Right cardiac atrium (tissue), 5 donors: ENCODE data around the gene PALLD. TPM values are rescaled to one million over a fixed set of nuclear protein-coding genes. Genes with fewer than 3 reads are reported as not detected.

Source experiments
- ATAC-seq, 2 donors: fragments of 200-7000 bp; cut with Tn5 transposase; one replicate each; pipeline versions ENCODE4 v1.8.0 to v1.9.1; 2020; ENCODE audit warnings: moderate library complexity in 2 of 2, mild to moderate bottlenecking in 1 of 2
- DNase-seq, 3 donors: peaks; one replicate each; pipeline ENCODE4 v3.0.0-alpha.2; 2020
- H3K27ac ChIP-seq: one replicate; pipeline ENCODE4 v1.5.1; 2013; ENCODE audit warnings: mild to moderate bottlenecking, low read length, control low read depth, moderate library complexity
- H3K27me3 ChIP-seq: one replicate; pipeline ENCODE4 v1.6.1; 2013; ENCODE audit not compliant: control insufficient read depth, insufficient read depth
- H3K4me1 ChIP-seq: one replicate; pipeline ENCODE4 v1.6.1; 2013; ENCODE audit warnings: low read length; ENCODE audit not compliant: control insufficient read depth, insufficient read depth
- H3K4me3 ChIP-seq: one replicate; pipeline ENCODE4 v1.5.1; 2013; ENCODE audit warnings: low read length, control low read depth
- H3K9me3 ChIP-seq: one replicate; pipeline ENCODE4 v1.6.1; 2013; ENCODE audit warnings: low read length; ENCODE audit not compliant: control insufficient read depth
- WGBS: extraction: QIAGEN DNeasy Blood & Tissue Kit; methylation state at CpG from one replicate; pipeline ENCODE4 v1.1.7; 2013; 5-methylcytosine and 5-hydroxymethylcytosine counted together
- intact Hi-C, 4 donors: fragments of 100-400 bp; cut with DNase I; formaldehyde crosslinking; loops; one replicate each; pipeline versions ENCODE4 v1.11.0 to v1.14.0; 2022 to 2023
- polyA plus RNA-seq: library from polyadenylated mRNA; stranded (reverse); fragments of 200-250 nt; gene quantifications from one replicate; pipeline ENCODE4 v1.2.3, GENCODE V29; 2013
- total RNA-seq, 4 donors: library from RNA; stranded (reverse); fragmentation: NEBNext Ultra II Directional; extraction: Animal tissue kit (Norgen Biotek cat#: 25700); gene quantifications; one replicate each; pipeline ENCODE4 v1.2.1, GENCODE V29; 2021
- donor health status: healthy with polysubstance abuse.
- donor health status: DM: no; HTN: yes; CAD: no.
- donor health status: DM: no; HTN: no; CAD: no.
- donor health status: DM: no; HTN: yes; CAD: no; lungs with severe emphysema.
- donor health status: DM: yes; HTN: yes; CAD: no.

Gene PALLD
- total and polyA plus RNA-seq, 5 donors, result 233 to 1,069 (median 717) TPM

DNA sequence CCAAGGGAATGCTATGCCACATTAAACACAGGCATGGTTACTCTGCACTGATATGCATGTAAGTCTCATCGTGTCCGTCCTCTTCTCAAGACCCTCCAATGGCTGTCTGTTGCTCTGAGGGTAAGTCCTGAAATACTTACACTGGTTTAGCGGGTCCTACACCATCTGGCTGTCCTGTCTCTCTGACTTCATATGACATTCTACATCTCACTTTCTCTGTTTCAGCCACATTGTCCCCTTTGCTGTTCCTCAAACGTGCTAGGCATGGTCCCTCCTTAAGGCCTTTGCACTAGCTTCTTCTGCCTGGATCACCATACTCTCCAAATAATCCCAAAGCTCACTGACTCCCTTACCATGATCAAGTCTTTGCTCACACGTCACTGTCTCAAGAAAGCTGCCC, 131.4 kb downstream of the PALLD start:
- intact Hi-C loops, result no loop called here
- no peak overlapping the region for H3K4me3 ChIP-seq
- H3K27ac ChIP-seq, result no peak overlapping the region
- H3K27me3 ChIP-seq, result no peaks in the 10 kb centered on the region
- 88% methylated on average over 5 of the region's 5 CpGs for WGBS
- peaks cover 4% of the 10 kb centered on the region for H3K4me1 ChIP-seq
- ATAC-seq (no peak), DNase-seq (no peak)
- H3K9me3 ChIP-seq, result no peaks in the 10 kb centered on the region

DNA sequence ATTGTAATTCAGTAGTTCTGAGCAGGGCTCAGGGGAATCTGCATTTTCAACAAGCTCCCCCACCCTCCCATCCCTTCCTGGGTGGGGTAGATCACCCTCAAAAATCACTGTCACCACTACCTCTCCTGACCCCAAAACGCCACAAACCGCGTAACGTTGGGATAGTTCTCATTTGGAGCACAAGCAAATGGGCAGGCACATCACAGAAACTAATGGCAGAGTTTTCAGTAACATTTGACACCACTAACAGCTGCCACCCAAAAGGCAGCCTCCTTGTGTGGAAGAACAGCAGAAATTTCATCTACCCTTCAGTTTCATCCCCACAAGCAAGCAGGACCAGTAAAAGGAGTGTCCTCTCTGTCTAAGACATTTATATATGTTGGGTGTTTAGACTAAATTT, 132.7 kb downstream of the PALLD start:
- ATAC-seq (no peak), DNase-seq (no peak)
- H3K9me3 ChIP-seq, result no peaks in the 10 kb centered on the region
- H3K4me3 ChIP-seq, result no peak overlapping the region
- no peaks in the 10 kb centered on the region for H3K27me3 ChIP-seq
- 87% methylated on average over 4 of the region's 4 CpGs for WGBS
- no peak overlapping the region for H3K27ac ChIP-seq
- peaks cover 7% of the 10 kb centered on the region for H3K4me1 ChIP-seq
- intact Hi-C loops, result no loop called here

DNA sequence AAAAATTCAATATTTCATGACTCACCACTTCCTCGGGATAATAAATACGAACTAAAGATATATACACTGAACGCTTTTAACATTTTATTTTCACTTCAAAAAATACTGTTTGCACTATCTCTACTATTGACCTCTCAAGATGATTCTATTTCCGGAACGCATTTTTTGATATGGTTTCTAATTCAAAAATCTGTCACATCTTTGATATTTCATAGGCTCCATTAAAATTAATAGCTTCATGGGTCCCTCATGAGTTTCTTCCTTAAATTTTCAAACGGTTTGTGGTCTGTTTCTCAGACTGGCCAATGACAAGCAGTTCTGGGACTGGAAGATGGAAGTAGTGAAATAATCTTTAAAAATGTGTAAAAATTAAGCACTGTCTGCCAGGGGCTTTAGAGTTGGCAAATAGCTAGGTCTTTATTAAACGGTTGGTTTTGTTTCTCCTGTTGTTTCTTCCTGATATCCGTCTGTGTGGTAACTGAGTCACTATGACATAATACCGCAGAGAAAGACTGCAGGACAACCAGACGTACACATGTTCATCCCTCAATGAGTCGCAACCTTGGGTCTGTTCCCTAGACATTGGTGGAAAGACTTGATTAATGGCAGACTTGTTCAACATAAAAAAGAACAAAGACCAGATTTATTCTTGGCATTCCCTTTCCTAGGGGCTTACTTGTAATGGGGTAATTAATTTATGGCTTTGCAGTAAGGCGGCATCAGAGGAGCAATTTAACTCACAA, 133.8 kb downstream of the PALLD start:
- DNase-seq (no peak), ATAC-seq (no peak)
- no peaks in the 10 kb centered on the region for H3K27me3 ChIP-seq
- H3K4me3 ChIP-seq, result peak overlapping the region; percentile 60
- no peaks in the 10 kb centered on the region for H3K9me3 ChIP-seq
- WGBS, result 65% methylated on average over 12 of the region's 12 CpGs
- peaks cover 7% of the 10 kb centered on the region for H3K4me1 ChIP-seq
- no peak overlapping the region for H3K27ac ChIP-seq
- intact Hi-C loops, result loop anchor here in 2 of 4 donors (10.0 kb wide), 1 partner anchor 46 kb away; no protein-coding TSS in a partner anchor

DNA sequence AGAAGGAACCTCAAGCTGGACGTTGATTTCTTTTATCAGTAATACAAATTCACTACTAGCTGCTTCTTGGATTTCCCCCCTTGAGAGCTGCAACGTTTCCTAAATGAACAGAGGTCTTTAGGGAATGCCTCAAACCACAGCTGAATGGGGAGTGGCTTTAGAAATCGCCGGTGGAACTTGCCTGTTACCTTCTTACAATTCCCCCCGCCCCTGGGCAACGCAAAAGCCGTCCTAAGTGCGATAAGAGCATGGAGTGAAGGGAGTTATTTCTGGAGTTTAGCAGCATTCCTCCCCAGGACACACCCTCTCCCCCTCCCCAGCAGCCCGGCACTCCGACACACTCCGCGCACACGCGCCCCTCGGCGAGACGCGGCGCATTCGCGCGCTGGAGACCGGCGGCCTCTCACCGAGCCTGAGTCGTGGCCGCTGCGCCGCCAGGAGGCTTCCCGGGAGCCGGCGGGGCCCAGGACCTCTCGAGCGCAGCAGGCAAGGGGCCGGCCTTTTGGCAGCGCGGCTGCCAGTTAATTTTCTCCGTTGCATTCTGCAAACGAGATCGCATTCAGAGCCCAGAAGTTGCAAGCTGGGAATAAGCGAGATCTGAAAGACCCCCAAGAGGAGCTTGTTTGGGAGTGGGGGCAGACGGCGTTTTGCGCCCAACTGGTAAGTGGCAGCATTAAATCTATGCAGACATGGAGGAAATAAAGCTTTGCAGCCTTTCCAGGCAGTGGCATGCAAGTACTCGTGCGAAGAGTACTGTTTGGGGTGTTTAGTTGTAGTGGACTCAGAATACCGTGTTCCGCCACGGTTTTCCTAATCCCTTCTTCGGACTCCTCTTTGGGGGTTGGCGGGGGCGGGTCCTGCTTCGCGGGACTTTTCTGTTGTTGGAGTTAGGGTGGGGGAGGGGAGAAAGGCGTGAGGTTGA, 134.7 kb downstream of the PALLD start:
- Histone ChIP-seq H3K4me1 (peaks cover 7% of the 10 kb centered on the region), H3K9me3 (no peaks in the 10 kb centered on the region), H3K27me3 (no peaks in the 10 kb centered on the region), H3K27ac (peak overlapping the region; percentile 80), H3K4me3 (peak overlapping the region; percentile 60)
- peak; percentile 88 to 92 for ATAC-seq
- intact Hi-C loops, result loop anchor here in 2 of 4 donors (10.0 kb wide), 1 partner anchor 47 kb away; no protein-coding TSS in a partner anchor
- under 1% methylated on average over 55 of the region's 55 CpGs for WGBS
- peak; percentile 61 to 87 (median 86) for DNase-seq

DNA sequence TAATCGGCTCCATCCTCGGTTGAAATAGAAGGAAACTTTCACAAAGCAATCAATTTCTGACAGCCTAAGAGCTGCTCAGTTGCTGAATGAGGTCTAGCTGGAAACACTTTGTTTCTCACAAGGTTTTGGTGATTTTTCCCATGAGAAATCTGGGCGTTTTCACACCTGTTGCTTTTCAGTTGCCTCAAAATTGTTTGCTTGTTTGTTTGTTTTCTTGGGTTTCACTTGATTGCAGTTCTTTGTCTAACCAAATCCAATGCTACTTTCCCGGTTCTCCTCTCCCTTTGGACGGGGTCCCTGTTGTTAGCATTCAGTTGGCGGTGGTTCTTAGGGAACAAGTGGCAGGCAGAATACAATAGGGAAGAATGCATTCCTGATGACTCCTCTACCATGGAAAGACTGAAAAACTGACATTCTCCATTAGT, 135.5 kb downstream of the PALLD start:
- DNase-seq (no peak), ATAC-seq (no peak)
- no peaks in the 10 kb centered on the region for H3K9me3 ChIP-seq
- peak overlapping the region; percentile 60 for H3K4me3 ChIP-seq
- intact Hi-C loops, result loop anchor here in 2 of 4 donors (10.0 kb wide), 1 partner anchor 48 kb away; no protein-coding TSS in a partner anchor
- H3K27me3 ChIP-seq, result no peaks in the 10 kb centered on the region
- H3K4me1 ChIP-seq, result peaks cover 11% of the 10 kb centered on the region
- H3K27ac ChIP-seq, result peak overlapping the region; percentile 30
- 5% methylated on average over 6 of the region's 6 CpGs for WGBS

DNA sequence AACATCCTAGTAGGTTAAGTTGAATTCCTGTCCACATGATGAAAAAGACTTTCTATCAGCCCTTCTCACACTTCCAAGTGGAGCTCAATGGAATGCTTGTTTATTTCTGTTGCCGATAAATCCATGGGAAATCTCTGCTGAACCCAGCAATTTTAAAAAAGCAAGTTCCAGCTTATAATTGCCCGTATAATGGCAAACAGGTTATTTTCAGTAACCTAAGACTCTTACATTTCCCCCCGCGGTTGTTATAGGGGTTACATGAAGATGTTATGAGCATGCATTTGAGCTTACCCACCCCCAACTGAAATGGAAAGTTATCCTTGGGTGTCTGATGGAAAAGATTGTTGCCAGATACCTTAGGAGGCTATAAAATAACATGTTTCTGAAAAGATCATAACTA, 136.2 kb downstream of the PALLD start:
- Histone ChIP-seq H3K27me3 (no peaks in the 10 kb centered on the region), H3K27ac (peak overlapping the region; percentile 54), H3K4me1 (peaks cover 11% of the 10 kb centered on the region), H3K4me3 (peak overlapping the region; percentile 30), H3K9me3 (no peaks in the 10 kb centered on the region)
- WGBS, result 23% methylated on average over 4 of the region's 4 CpGs
- intact Hi-C loops, result loop anchor here in 2 of 4 donors (10.0 kb wide), 1 partner anchor 48 kb away; no protein-coding TSS in a partner anchor
- DNase-seq, result no peak
- ATAC-seq, result no peak

DNA sequence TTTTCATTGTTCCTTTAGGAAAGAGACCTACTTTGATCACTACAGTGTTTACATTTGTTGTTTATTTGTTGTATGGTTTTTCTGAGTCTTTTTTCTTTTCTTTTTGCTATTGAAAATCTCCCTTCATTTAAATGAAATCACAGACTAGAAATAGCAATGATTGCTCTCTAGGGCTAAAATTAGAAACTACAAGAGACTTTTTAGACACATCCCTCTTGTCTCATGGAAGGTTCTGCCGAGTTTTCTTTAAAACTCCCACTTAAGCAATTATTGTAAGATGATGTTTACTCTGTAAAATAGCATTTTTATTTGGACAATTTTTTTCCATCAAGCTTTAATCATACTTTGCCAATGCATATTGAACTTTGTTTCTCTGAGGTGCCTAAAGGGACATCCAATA, 136.6 kb downstream of the PALLD start:
- H3K4me1 ChIP-seq, result peaks cover 11% of the 10 kb centered on the region
- ATAC-seq (no peak), DNase-seq (no peak)
- intact Hi-C loops, result loop anchor here in 2 of 4 donors (10.0 kb wide), 1 partner anchor 49 kb away; no protein-coding TSS in a partner anchor
- no peaks in the 10 kb centered on the region for H3K9me3 ChIP-seq
- WGBS, result 16% methylated on average over 1 of the region's 1 CpG
- no peak overlapping the region for H3K27ac ChIP-seq
- H3K4me3 ChIP-seq, result no peak overlapping the region
- H3K27me3 ChIP-seq, result no peaks in the 10 kb centered on the region

DNA sequence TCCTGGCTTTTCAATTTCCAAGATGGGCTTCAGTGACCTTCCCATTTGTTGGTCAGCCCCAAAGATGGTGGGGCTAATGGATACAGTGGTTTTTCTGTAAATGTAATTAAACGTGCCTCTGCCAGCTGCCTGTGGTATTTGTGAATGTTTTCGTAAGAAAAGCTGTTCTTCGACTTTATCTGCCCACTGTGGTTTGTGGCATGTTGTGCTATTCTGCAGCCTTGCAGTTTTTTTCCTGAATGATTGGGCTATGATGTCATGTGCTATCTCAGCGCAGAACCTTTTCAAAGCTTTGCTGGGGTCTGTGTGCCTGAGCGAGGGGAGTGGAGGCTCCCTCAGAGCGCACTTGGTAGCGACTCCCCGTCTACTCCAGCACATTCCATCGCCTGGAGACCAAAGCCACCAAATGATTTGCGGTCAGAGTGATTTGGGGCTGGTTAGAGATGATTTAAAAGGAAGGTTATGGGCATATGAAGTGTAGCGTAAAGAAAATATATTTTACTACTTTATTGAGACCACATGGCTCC, 137.5 kb downstream of the PALLD start:
- H3K27ac ChIP-seq, result peak overlapping the region; percentile 85

DNA sequence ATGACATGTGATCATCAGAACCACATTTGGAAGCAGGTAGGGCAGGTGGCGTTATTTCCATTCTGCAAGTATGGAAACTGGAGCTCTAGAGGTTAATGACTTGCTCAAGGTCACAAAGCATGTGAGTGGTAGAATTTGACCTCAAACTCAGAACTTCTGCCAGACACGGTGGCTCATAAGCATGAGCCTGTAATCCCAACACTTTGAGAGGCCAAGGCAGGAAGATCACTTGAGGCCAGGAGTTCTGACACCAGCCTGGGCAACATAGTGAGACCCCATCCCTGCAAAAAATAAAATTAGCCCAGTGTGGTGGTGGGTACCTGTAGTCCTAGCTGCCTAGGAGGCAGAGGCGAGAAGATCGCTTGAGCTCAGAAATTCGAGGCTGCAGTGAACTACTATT, 139.2 kb downstream of the PALLD start:
- no peak for ATAC-seq
- no peak overlapping the region for H3K4me3 ChIP-seq
- no peaks in the 10 kb centered on the region for H3K27me3 ChIP-seq
- WGBS, result 82% methylated on average over 5 of the region's 5 CpGs
- no peaks in the 10 kb centered on the region for H3K9me3 ChIP-seq
- H3K27ac ChIP-seq, result peak overlapping the region; percentile 20
- H3K4me1 ChIP-seq, result peaks cover 11% of the 10 kb centered on the region
- intact Hi-C loops, result loop anchor here in 2 of 4 donors (10.0 kb wide), 1 partner anchor 51 kb away; no protein-coding TSS in a partner anchor
- DNase-seq, result no peak

More for the DNA sequence above, 137.5 kb downstream of the PALLD start:
- Histone ChIP-seq H3K4me1 (peaks cover 11% of the 10 kb centered on the region), H3K4me3 (no peak overlapping the region), H3K9me3 (no peaks in the 10 kb centered on the region), H3K27me3 (no peaks in the 10 kb centered on the region)
- intact Hi-C loops, result loop anchor here in 2 of 4 donors (10.0 kb wide), 1 partner anchor 50 kb away; no protein-coding TSS in a partner anchor
- no peak for DNase-seq
- ATAC-seq, result no peak
- 30% methylated on average over 11 of the region's 11 CpGs for WGBS

DNA sequence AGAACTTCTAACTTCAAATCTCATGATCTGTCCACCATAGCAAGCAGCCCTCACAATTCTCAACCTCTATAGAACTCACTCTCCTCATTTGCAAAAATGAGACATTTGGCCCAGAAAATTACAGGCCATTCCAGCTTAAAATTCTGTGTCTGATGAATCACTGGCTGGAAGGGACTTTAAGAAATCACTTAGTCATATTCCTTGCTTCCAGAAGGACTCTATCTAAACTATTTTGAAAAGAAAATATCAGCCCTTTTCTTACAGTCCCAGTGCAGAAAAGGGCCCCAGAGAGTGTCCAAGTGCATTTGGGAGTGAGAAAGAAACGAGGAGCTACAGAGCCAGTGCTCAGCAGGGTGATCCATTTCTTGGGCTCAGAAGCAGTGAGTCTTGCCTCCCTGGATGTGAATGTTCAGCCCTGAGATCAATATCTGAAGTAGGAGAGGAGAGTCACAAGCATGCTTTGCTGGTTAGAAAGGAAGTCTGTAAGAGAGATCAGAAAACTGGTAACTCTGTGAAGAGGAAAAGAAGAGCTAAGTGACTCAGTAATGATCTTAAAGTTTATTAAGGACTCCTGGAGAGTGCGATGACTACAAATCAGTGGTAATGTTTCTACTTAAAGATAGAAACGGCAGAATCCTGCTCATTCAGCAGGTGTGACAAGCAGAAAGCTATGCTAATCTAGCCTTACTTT, 139.8 kb downstream of the PALLD start:
- WGBS, result 33% methylated on average over 3 of the region's 3 CpGs
- no peak overlapping the region for H3K4me3 ChIP-seq
- intact Hi-C loops, result loop anchor here in 2 of 4 donors (10.0 kb wide), 1 partner anchor 52 kb away; no protein-coding TSS in a partner anchor
- ATAC-seq (peak; percentile 40 to 48), DNase-seq (no peak)
- H3K4me1 ChIP-seq, result peaks cover 11% of the 10 kb centered on the region
- peak overlapping the region; percentile 88 for H3K27ac ChIP-seq
- H3K27me3 ChIP-seq, result no peaks in the 10 kb centered on the region
- H3K9me3 ChIP-seq, result no peaks in the 10 kb centered on the region
